Inflammatory macrophage treated with lipopolysaccharide for 1 hour (primary cell): ENCODE measurements around the gene RIPPLY3.

Source experiments
- DNase-seq, 2 donors: peaks; one replicate each; pipeline ENCODE4 v3.0.0-alpha.2; 2020 to 2022

The RIPPLY3 gene

GRCh38 chr21:37006486-37007291 is at the start of gene RIPPLY3:
TSS of gene RIPPLY3 (plus strand) at chr21:37006702. CDS start at chr21:37006773, 71 bp downstream.
- no peak for DNase-seq

- no peak for DNase-seq
Observed at GRCh38 chr21:36959020-36959835, 47.3 kb upstream of the RIPPLY3 start.

GRCh38 chr21:36960676-36961284 is 45.7 kb upstream of the RIPPLY3 start:
- no peak for DNase-seq

GRCh38 chr21:36962098-36962780 is 44.3 kb upstream of the RIPPLY3 start:
- DNase-seq = no peak

GRCh38 chr21:36964398-36964797 is 42.1 kb upstream of the RIPPLY3 start:
- DNase-seq = peak; percentile 21 to 44

- DNase-seq = peak; percentile 41 to 71
Observed at GRCh38 chr21:36964827-36965719, 41.4 kb upstream of the RIPPLY3 start.

GRCh38 chr21:36965720-36966065 is 40.8 kb upstream of the RIPPLY3 start:
- DNase-seq = no peak

- peak in 1 of 2 donors; percentile 37 for DNase-seq
Observed at GRCh38 chr21:36966066-36966820, 40.3 kb upstream of the RIPPLY3 start, which contains the start of gene HLCS. TSS of gene HLCS (minus strand) at chr21:36966669. CDS start at chr21:36966638, 31 bp downstream.

- DNase-seq = peak in 1 of 2 donors; percentile 67
Observed at GRCh38 chr21:36966821-36967768, 39.4 kb upstream of the RIPPLY3 start.

GRCh38 chr21:36968414-36968813 is 38.1 kb upstream of the RIPPLY3 start:
- DNase-seq = no peak

GRCh38 chr21:36968976-36969375 is 37.5 kb upstream of the RIPPLY3 start:
- DNase-seq = peak in 1 of 2 donors; percentile 9

- no peak for DNase-seq
Observed at GRCh38 chr21:36973986-36974850, 32.3 kb upstream of the RIPPLY3 start.

GRCh38 chr21:36974851-36975192 is 31.7 kb upstream of the RIPPLY3 start:
- no peak for DNase-seq

GRCh38 chr21:36976228-36976861 is 30.2 kb upstream of the RIPPLY3 start:
- DNase-seq = peak; percentile 46 to 60

GRCh38 chr21:36976882-36977651 is 29.4 kb upstream of the RIPPLY3 start:
- peak; percentile 23 to 30 for DNase-seq

GRCh38 chr21:36980280-36981048 is 26.0 kb upstream of the RIPPLY3 start:
- no peak for DNase-seq

- DNase-seq = no peak
Observed at GRCh38 chr21:36981049-36981391, 25.5 kb upstream of the RIPPLY3 start.
